Upper lobe of left lung (tissue), 6 donors: ENCODE measurements around the gene SLC52A1. TPM values are rescaled to one million over a fixed set of nuclear protein-coding genes. Genes with fewer than 3 reads are reported as not detected.

Experiments
- ATAC-seq, 2 donors: fragments of 200-7000 bp; cut with Tn5 transposase; one replicate each; pipeline ENCODE4 v1.9.1; 2022; ENCODE audit warnings: mild to moderate bottlenecking in 2 of 2, moderate library complexity in 2 of 2; ENCODE audit not compliant: low FRiP score in 2 of 2
- DNase-seq, 2 donors: peaks; one replicate each; pipeline ENCODE4 v3.0.0-alpha.2; 2019 to 2020
- H3K27ac ChIP-seq, 4 donors: fragments of 200-600 bp; sonication (generic); one replicate each; pipeline ENCODE4 v1.5.1; 2016 to 2019
- H3K27me3 ChIP-seq, 4 donors: fragments of 200-600 bp; sonication (generic); one replicate each; pipeline ENCODE4 v1.5.1; 2017 to 2019
- H3K36me3 ChIP-seq, 4 donors: fragments of 200-600 bp; sonication (generic); one replicate each; pipeline ENCODE4 v1.5.1; 2016 to 2019
- H3K4me1 ChIP-seq, 4 donors: fragments of 200-600 bp; sonication (generic); one replicate each; pipeline ENCODE4 v1.5.1; 2018 to 2019
- H3K4me3 ChIP-seq, 4 donors: fragments of 200-600 bp; sonication (generic); one replicate each; pipeline ENCODE4 v1.5.1; 2017 to 2019; ENCODE audit warnings: mild to moderate bottlenecking in 2 of 4, moderate library complexity in 1 of 4
- H3K9me3 ChIP-seq, 4 donors: fragments of 200-600 bp; sonication (generic); one replicate each; pipeline ENCODE4 v1.5.1; 2018 to 2019
- EP300 ChIP-seq, 4 donors: sonication (generic); formaldehyde crosslinking; IDR thresholded peaks; one replicate each; pipeline ENCODE4 v1.5.1; 2017; ENCODE audit warnings: antibody characterized with exemption in 4 of 4, control low read depth in 2 of 4
- POLR2A ChIP-seq, 4 donors: fragments of 450-650 bp; IDR thresholded peaks; one replicate each; pipeline ENCODE4 v1.5.1; 2016 to 2017; ENCODE audit warnings: antibody characterized with exemption in 4 of 4, mild to moderate bottlenecking in 2 of 4
- POLR2AphosphoS5 ChIP-seq, 2 donors: sonication (generic); formaldehyde crosslinking; IDR thresholded peaks; one replicate each; pipeline ENCODE4 v1.5.1; 2017; ENCODE audit warnings: antibody characterized with exemption in 2 of 2
- WGBS, 2 donors: methylation state at CpG; one replicate each; pipeline ENCODE4 v1.1.5; 2017 to 2018; 5-methylcytosine and 5-hydroxymethylcytosine counted together
- total RNA-seq, 6 donors: library from RNA; depleted of rRNA in 4 of 6; stranded (reverse); fragments of >200 nt in 4 of 6; gene quantifications; one replicate each; pipeline versions ENCODE4 v1.1.0 to v1.2.1, GENCODE V29; 2016 to 2021
- TF ChIP-seq, protein P1 (sequence below), 6 experiments: fragments of 450-650 bp in 4 of 6; fragments of 200-600 bp in 2 of 6; sonication (generic) in 2 of 6; IDR thresholded peaks; one replicate each; pipeline ENCODE4 v1.5.1; 2016 to 2019; ENCODE audit warnings: antibody characterized with exemption in 6 of 6
- donor health status: DM: no; HTN: no; CAD: no; lungs with moderate emphysema.
- donor health status: DM: no; HTN: yes; CAD: no; lungs with severe emphysema.

Gene SLC52A1
- total RNA-seq, 6 donors from 2014 or later = 0.15 to 4.0 (median 0.82) TPM

DNA sequence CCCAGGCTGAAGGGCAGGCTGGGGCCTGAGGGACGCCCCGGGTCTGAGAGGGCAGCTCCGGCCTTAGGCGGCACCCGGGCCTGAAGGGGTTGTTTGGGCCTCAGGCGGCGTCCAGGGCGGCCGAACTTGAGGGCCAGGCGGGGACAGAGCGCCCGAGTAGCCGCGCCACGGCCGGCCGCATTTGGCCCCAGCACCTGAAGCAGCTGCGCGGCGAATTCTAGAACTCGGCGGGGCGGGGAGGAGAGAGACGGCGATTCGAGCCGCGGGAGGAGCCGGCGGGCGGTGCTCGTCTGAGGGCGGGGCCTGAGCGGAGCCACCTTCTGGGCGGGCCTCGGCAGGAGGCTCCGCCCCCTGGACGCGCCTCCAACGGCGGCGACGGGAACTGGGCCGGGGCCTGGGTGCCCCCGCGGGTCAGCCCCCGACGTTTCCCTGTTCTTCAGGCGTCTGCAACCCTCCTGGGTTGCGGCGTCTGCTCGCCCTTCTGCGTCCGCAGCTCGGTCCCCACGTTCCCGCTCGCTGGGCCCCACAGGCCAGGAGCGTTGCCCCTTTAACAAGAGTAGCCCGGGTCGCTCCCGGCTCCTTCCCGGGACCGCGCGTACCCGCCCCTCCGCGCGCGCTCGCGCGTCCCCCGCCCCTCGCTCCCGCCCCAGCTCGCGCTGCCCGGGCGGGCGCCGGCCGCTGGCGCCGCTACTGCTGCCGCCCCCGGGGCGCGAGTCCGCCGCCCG lies 37.8 kb downstream of the SLC52A1 start, which contains the start of the genes INCA1 and KIF1C:
Gene INCA1 (minus strand): TSS at position 221 of the 725 bp plus-strand sequence. CDS start 3,085 bp downstream, outside the sequence.
Gene KIF1C (plus strand): TSS at position 649 of the 725 bp plus-strand sequence. CDS start 2,297 bp downstream, outside the sequence.
- Histone ChIP-seq H3K27me3 (no peaks in the 10 kb centered on the region), H3K4me3 (peak within 1 kb of the TSS; percentile 92 to 100 (median 97)), H3K4me1 (peaks cover 24 to 31% (median 30%) of the 10 kb centered on the region in 4 donors), H3K9me3 (no peaks in the 10 kb centered on the region), H3K27ac (peak within 1 kb of the TSS; percentile 88 to 97 (median 95)), H3K36me3 (peaks cover 2 to 20% (median 15%) of the 10 kb centered on the region in 4 donors)
- ATAC-seq (peak; percentile 97 to 98), DNase-seq (peak; percentile 95 to 98)
- TF ChIP-seq POLR2AphosphoS5 (IDR thresholded peaks at IDR 0.05) = peak in 1 of 2 donors; percentile 80
- peak in 3 of 4 donors; percentile 59 to 81 (median 71) for TF ChIP-seq POLR2A (IDR thresholded peaks at IDR 0.05)
- TF ChIP-seq, protein P1, sequence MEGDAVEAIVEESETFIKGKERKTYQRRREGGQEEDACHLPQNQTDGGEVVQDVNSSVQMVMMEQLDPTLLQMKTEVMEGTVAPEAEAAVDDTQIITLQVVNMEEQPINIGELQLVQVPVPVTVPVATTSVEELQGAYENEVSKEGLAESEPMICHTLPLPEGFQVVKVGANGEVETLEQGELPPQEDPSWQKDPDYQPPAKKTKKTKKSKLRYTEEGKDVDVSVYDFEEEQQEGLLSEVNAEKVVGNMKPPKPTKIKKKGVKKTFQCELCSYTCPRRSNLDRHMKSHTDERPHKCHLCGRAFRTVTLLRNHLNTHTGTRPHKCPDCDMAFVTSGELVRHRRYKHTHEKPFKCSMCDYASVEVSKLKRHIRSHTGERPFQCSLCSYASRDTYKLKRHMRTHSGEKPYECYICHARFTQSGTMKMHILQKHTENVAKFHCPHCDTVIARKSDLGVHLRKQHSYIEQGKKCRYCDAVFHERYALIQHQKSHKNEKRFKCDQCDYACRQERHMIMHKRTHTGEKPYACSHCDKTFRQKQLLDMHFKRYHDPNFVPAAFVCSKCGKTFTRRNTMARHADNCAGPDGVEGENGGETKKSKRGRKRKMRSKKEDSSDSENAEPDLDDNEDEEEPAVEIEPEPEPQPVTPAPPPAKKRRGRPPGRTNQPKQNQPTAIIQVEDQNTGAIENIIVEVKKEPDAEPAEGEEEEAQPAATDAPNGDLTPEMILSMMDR (IDR thresholded peaks at IDR 0.05) = peak in 4 of 6 experiments; percentile 69 to 75 (median 72)
- TF ChIP-seq EP300 (IDR thresholded peaks at IDR 0.05) = no peak
- WGBS, 2 donors = no CpG with 5 or more reads among the region's 93 CpGs

DNA sequence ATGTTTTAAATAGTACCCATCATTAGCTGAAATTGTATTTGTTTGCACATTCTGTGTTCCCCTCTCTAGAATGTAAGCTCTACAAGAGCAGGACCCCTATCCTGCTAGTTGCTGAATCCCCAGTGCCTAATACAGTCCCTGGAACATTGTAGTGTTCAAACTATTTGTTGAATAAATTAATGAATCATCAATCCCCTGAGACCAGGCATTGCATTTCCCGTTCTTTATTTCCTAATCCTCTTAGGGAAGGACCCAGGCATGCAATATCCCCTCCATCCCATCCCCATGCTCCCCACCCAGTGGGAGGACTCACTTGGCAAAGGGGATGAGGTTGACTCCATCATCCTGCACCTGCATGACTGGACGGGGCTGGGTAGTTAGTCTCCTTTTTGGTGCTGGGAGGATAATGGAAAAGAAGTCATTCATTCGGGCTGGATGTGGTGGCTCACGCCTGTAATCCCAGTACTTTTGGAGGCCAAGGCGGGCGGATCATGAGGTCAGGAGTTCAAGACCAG lies 41.1 kb downstream of the SLC52A1 start:
- 89 to 97% methylated on average over 6 of the region's 6 CpGs for WGBS, 2 donors
- TF ChIP-seq EP300 (IDR thresholded peaks at IDR 0.05) (no peak), POLR2AphosphoS5 (IDR thresholded peaks at IDR 0.05) (no peak), POLR2A (IDR thresholded peaks at IDR 0.05) (no peak)
- TF ChIP-seq, protein P1 (IDR thresholded peaks at IDR 0.05) = no peak
- Histone ChIP-seq H3K27me3 (no peaks in the 10 kb centered on the region), H3K4me3 (no peak overlapping the region), H3K4me1 (peaks cover 13 to 15% (median 14%) of the 10 kb centered on the region in 4 donors), H3K9me3 (no peaks in the 10 kb centered on the region), H3K36me3 (no peaks in the 10 kb centered on the region), H3K27ac (no peak overlapping the region)
- ATAC-seq (no peak), DNase-seq (no peak)

DNA sequence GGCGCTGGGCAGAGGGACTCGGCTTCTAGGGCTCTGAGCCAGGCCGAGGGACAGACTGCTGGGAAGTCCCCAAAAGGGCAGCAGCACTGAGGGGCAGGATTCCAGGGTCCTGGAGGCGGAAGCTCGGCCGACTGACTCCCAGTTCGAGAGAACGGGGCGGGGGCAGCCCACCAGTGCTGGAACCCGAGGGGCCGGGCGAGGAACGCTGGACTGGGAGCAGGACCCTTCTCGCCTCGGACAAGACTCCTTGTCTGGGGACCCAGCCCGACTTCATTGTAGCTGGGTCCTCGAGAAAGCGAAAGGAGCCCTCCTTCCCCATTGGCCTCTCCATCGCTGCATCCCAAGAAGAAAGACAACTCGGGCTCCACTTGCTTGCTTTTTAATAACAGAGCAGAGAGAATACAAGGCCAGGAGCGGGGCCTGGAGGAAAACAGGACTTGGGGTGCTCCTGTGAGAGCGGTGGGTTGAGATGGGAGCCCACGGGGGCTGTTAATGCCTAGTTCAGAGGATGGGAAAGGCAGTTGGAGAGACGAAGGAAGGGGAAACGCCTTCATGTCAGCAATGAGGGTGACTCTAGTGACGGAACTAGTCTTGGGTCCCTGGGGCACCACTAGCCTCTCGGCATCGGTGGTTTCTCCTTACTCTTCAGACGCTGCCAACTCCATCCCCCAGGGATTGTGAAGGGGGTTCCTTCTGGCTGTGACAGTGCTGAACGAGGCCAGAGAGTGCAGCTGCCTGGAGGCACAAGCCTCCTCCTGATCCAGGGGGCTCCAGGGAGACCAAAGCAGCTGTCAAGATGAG lies 47.3 kb downstream of the SLC52A1 start:
- H3K4me1 ChIP-seq = peaks cover 22 to 29% (median 22%) of the 10 kb centered on the region in 4 donors
- peak overlapping the region; percentile 90 to 98 (median 96) for H3K4me3 ChIP-seq
- no peak for DNase-seq
- peaks cover 0 to 26% (median 11%) of the 10 kb centered on the region in 4 donors for H3K36me3 ChIP-seq
- peak in 1 of 4 donors; percentile 20 for TF ChIP-seq POLR2A (IDR thresholded peaks at IDR 0.05)
- TF ChIP-seq, protein P1 (IDR thresholded peaks at IDR 0.05) = no peak
- ATAC-seq = peak in 1 of 2 donors; percentile 1
- 1 to 4% methylated on average over 18 to 26 of the region's 30 CpGs for WGBS, 2 donors
- H3K27me3 ChIP-seq = no peaks in the 10 kb centered on the region
- no peaks in the 10 kb centered on the region for H3K9me3 ChIP-seq
- peak overlapping the region; percentile 90 to 99 (median 95) for H3K27ac ChIP-seq

DNA sequence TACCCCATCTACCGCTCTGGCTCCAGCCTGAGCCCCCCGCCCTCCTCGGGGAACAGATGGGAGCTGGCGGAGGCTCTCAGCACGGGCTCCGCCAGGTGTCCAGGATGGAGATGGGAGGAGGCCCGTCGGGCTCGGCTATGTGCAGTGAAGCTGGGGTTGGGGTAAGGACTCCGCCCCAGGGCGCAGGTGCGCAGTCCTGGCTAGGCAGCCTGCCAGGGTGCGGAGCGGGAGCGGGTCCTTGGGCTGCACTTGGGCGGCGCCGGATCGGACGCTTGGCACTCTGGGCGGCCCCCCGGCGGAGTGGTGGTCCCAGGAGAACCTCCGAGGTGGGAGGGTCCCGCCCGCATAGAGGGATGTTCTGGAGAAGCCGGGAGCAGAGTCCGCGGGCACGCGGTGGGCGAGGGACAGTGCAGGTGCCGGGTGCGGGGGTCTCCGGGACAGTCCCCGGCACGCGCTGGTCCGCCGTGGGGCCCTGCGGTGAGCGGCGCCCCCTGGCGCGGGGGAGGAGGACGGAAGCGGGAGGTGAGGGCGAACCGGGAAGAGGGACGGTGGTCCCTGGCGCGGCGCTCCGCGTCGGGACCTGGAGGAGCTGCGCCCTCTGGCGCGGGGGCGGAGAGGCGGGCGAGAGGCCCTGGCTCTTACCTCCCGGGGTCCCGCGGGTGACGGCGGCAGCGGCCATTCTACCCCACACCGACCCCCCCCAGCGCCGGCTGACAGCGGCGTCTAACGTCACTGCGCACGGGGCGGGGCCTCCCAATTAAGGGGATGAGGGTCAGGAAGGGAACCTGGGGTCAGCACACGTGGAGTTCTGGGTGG lies 48.1 kb downstream of the SLC52A1 start, which contains the start of gene CAMTA2:
Gene CAMTA2 (minus strand): TSS at position 725 of the 816 bp plus-strand sequence. CDS start 1,453 bp downstream, outside the sequence.
- Histone ChIP-seq H3K4me1 (peaks cover 22 to 29% (median 22%) of the 10 kb centered on the region in 4 donors), H3K36me3 (peaks cover 0 to 34% (median 19%) of the 10 kb centered on the region in 4 donors), H3K27me3 (no peaks in the 10 kb centered on the region), H3K4me3 (peak within 1 kb of the TSS; percentile 90 to 98 (median 96)), H3K27ac (peak within 1 kb of the TSS; percentile 90 to 99 (median 95)), H3K9me3 (no peaks in the 10 kb centered on the region)
- peak; percentile 76 to 91 for TF ChIP-seq POLR2AphosphoS5 (IDR thresholded peaks at IDR 0.05)
- no peak for TF ChIP-seq EP300 (IDR thresholded peaks at IDR 0.05)
- TF ChIP-seq, protein P1 (IDR thresholded peaks at IDR 0.05) = peak; percentile 73 to 97 (median 92)
- TF ChIP-seq POLR2A (IDR thresholded peaks at IDR 0.05) = peak in 3 of 4 donors; percentile 58 to 84 (median 84)
- 0 to 1% methylated on average over 1 to 54 of the region's 78 CpGs for WGBS, 2 donors
- DNase-seq = peak; percentile 92 to 97
- peak; percentile 93 to 97 for ATAC-seq
